SK-N-SH (cell line): ENCODE measurements around the gene INPP5E.

Experiments
- CTCF ChIP-seq: fragments of 200-600 bp; sonication (generic); IDR thresholded peaks from 2 replicates; pipeline ENCODE4 v1.6.1; 2017; ENCODE audit warnings: antibody characterized with exemption, mild to moderate bottlenecking, moderate library complexity
- EZH2phosphoT487 ChIP-seq: fragments of 200-600 bp; sonication (generic); IDR thresholded peaks from 2 replicates; pipeline ENCODE4 v1.6.1; 2017; ENCODE audit warnings: low read depth, mixed run types, mild to moderate bottlenecking, antibody characterized with exemption, moderate library complexity, borderline replicate concordance
- FOXJ3 ChIP-seq: sonication (generic); formaldehyde crosslinking; IDR thresholded peaks from 2 replicates; pipeline ENCODE4 v1.5.1; 2020; ENCODE audit warnings: mild to moderate bottlenecking, missing genetic modification reagents
- FOXM1 ChIP-seq: IDR thresholded peaks from 2 replicates; pipeline ENCODE4 v1.4.0; 2012; ENCODE audit warnings: low read depth, mild to moderate bottlenecking
- GATA2 ChIP-seq: sonication (generic); formaldehyde crosslinking; IDR thresholded peaks from 2 replicates; pipeline ENCODE4 v1.5.0; 2020; ENCODE audit warnings: mild to moderate bottlenecking, missing genetic modification reagents
- JUND ChIP-seq: IDR thresholded peaks from 2 replicates; pipeline ENCODE4 v1.4.0; 2012
- NFIC ChIP-seq: IDR thresholded peaks from 2 replicates; pipeline ENCODE4 v1.4.0; 2012; ENCODE audit warnings: borderline replicate concordance
- PBX3 ChIP-seq: IDR thresholded peaks from 2 replicates; pipeline ENCODE4; 2012
- POLR2AphosphoS5 ChIP-seq: IDR thresholded peaks from 2 replicates; pipeline ENCODE4 v1.6.1; 2012; ENCODE audit warnings: low read depth, low read length
- RAD21 ChIP-seq: IDR thresholded peaks from 2 replicates; pipeline ENCODE4 v1.6.1; 2012; ENCODE audit warnings: mild to moderate bottlenecking, low read length
- TAF1 ChIP-seq: IDR thresholded peaks from 2 replicates; pipeline ENCODE4 v1.6.1; 2012; ENCODE audit warnings: low read depth, mild to moderate bottlenecking, low read length, moderate library complexity, borderline replicate concordance
- USF1 ChIP-seq: IDR thresholded peaks from 2 replicates; pipeline ENCODE4 v1.4.0; 2012; ENCODE audit warnings: low read depth, borderline replicate concordance
- USF2 ChIP-seq: fragments of 150-350 bp; IDR thresholded peaks from 2 replicates; pipeline ENCODE4 v1.6.1; 2017; ENCODE audit warnings: antibody characterized with exemption, low read length, low read depth, borderline replicate concordance
- YY1 ChIP-seq: IDR thresholded peaks from 2 replicates; pipeline ENCODE4 v1.4.0; 2012; ENCODE audit warnings: low read depth, mild to moderate bottlenecking

- TF ChIP-seq FOXM1 (no peak), GATA2 (CRISPR knock-in tag) (no peak), FOXJ3 (CRISPR knock-in tag) (no peak), CTCF (no peak), USF1 (no peak), RAD21 (no peak), YY1 (no peak), NFIC (no peak), USF2 (no peak), POLR2AphosphoS5 (no peak), JUND (no peak), PBX3 (no peak), EZH2phosphoT487 (no peak), TAF1 (no peak)
Observed at GRCh38 chr9:136432591-136432990, 7.1 kb downstream of the INPP5E start.
